OCI-LY1 (cell line): Measurements from ENCODE around the gene OR9Q1.

Experiments
- EZH2 ChIP-seq: fragments of 200-600 bp; sonication (generic), shearing (Covaris generic); IDR thresholded peaks from 2 replicates; pipeline ENCODE4 v1.8.0; 2017; ENCODE audit warnings: borderline replicate concordance, mixed run types, mild to moderate bottlenecking, antibody characterized with exemption, low read length, moderate library complexity, mixed read lengths
- TF ChIP-seq, protein P1 (sequence below): fragments of 200-600 bp; sonication (generic), shearing (Covaris generic); IDR thresholded peaks from 2 replicates; pipeline ENCODE4 v1.5.1; 2017; ENCODE audit warnings: mild to moderate bottlenecking, antibody characterized with exemption, low read length, moderate library complexity, mixed read lengths

DNA sequence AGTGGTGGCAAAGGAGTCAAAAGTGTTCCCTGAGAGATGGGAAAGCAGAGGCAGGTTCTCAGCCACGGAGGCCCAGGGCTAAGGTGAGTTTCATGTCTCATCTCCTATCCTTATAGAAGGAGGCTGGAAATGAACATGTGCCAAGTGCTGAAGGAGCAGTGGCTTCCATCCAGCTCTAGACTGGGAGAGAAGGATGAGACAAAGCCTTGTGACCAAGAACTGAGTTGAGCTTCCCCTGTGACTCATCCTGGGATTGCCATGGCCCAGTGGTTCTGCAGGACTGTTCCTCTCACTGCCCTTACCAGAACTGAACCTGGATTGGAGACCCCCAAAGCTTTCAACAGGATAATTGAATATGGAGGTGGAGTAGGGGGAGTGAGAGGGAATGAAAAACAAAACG lies 16.7 kb upstream of the OR9Q1 start:
- TF ChIP-seq EZH2 = no peak
- TF ChIP-seq, protein P1, sequence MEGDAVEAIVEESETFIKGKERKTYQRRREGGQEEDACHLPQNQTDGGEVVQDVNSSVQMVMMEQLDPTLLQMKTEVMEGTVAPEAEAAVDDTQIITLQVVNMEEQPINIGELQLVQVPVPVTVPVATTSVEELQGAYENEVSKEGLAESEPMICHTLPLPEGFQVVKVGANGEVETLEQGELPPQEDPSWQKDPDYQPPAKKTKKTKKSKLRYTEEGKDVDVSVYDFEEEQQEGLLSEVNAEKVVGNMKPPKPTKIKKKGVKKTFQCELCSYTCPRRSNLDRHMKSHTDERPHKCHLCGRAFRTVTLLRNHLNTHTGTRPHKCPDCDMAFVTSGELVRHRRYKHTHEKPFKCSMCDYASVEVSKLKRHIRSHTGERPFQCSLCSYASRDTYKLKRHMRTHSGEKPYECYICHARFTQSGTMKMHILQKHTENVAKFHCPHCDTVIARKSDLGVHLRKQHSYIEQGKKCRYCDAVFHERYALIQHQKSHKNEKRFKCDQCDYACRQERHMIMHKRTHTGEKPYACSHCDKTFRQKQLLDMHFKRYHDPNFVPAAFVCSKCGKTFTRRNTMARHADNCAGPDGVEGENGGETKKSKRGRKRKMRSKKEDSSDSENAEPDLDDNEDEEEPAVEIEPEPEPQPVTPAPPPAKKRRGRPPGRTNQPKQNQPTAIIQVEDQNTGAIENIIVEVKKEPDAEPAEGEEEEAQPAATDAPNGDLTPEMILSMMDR = no peak
